NCI-H774 (cell line): ENCODE measurements around the gene LCLAT1.

Experiments
- DNase-seq: peaks from one replicate; lab custom pipeline; 2025; lab: John Stamatoyannopoulos, UW

Gene LCLAT1

GRCh38 chr2:30645081-30645744, 198.2 kb downstream of the LCLAT1 start:
- no peak for DNase-seq

GRCh38 chr2:30645745-30646119, 198.7 kb downstream of the LCLAT1 start:
- DNase-seq, result no peak

GRCh38 chr2:30647752-30648457, 200.9 kb downstream of the LCLAT1 start:
- DNase-seq, result no peak

- DNase-seq, result no peak
These were observed 202.2 kb downstream of the LCLAT1 start for GRCh38 chr2:30649278-30649677.

GRCh38 chr2:30649828-30650227, 202.8 kb downstream of the LCLAT1 start:
- DNase-seq, result no peak

GRCh38 chr2:30652271-30652915, 205.3 kb downstream of the LCLAT1 start:
- DNase-seq, result no peak

GRCh38 chr2:30653847-30654246, 206.8 kb downstream of the LCLAT1 start:
- no peak for DNase-seq

GRCh38 chr2:30654404-30654803, 207.4 kb downstream of the LCLAT1 start:
- no peak for DNase-seq

- DNase-seq, result no peak
These were observed 208.2 kb downstream of the LCLAT1 start for GRCh38 chr2:30655211-30655610.

GRCh38 chr2:30655660-30656059, 208.6 kb downstream of the LCLAT1 start:
- DNase-seq, result no peak

- no peak for DNase-seq
These were observed 209.0 kb downstream of the LCLAT1 start for GRCh38 chr2:30656079-30656478.

GRCh38 chr2:30661173-30662107, 214.4 kb downstream of the LCLAT1 start:
- DNase-seq, result no peak

- DNase-seq, result peak; percentile 78
These were observed 215.5 kb downstream of the LCLAT1 start for GRCh38 chr2:30662268-30663131.

GRCh38 chr2:30663321-30663720, 216.3 kb downstream of the LCLAT1 start:
- no peak for DNase-seq

GRCh38 chr2:30663806-30664205, 216.8 kb downstream of the LCLAT1 start:
- DNase-seq, result no peak

GRCh38 chr2:30664761-30665358, 217.8 kb downstream of the LCLAT1 start:
- no peak for DNase-seq

GRCh38 chr2:30665761-30666265, 218.8 kb downstream of the LCLAT1 start:
- no peak for DNase-seq

GRCh38 chr2:30666266-30666874, 219.3 kb downstream of the LCLAT1 start:
- DNase-seq, result no peak

- DNase-seq, result no peak
These were observed 223.4 kb downstream of the LCLAT1 start for GRCh38 chr2:30670453-30670852.

GRCh38 chr2:30673127-30673526, 226.1 kb downstream of the LCLAT1 start:
- DNase-seq, result no peak
